Stimulated activated CD8-positive, alpha-beta memory T cell treated with anti-CD3 and anti-CD28 coated beads, Interleukin-15, amount 100 ng/mL, for 24 hours (primary cell): Measurements from ENCODE around the gene EIF3D.

ENCODE experiments used
- DNase-seq: peaks from one replicate; pipeline ENCODE4 v3.0.0-alpha.2; 2020; ENCODE audit warnings: low read depth

EIF3D gene

GRCh38 chr22:36506637-36507517 is 22.1 kb downstream of the EIF3D start, which contains the start of gene FOXRED2:
TSS of gene FOXRED2 (minus strand) at chr22:36507040. CDS start at chr22:36506422, 618 bp downstream.
- peak; percentile 83 for DNase-seq

- DNase-seq: no peak
These were observed 22.8 kb downstream of the EIF3D start for GRCh38 chr22:36505998-36506635.

GRCh38 chr22:36497910-36498665 is 30.9 kb downstream of the EIF3D start:
- no peak for DNase-seq

- no peak for DNase-seq
These were observed 35.3 kb downstream of the EIF3D start for GRCh38 chr22:36493690-36494110.

- no peak for DNase-seq
These were observed 36.9 kb downstream of the EIF3D start for GRCh38 chr22:36492109-36492508.

GRCh38 chr22:36491155-36491554 is 37.8 kb downstream of the EIF3D start:
- DNase-seq: no peak

- DNase-seq: no peak
These were observed 42.2 kb downstream of the EIF3D start for GRCh38 chr22:36486619-36487384.

- peak; percentile 94 for DNase-seq
These were observed 47.4 kb downstream of the EIF3D start, which contains the start of gene TXN2 for GRCh38 chr22:36481393-36482168. TSS of gene TXN2 (minus strand) at chr22:36481640. CDS start at chr22:36480837, 803 bp downstream.

GRCh38 chr22:36480941-36481392 is 48.0 kb downstream of the EIF3D start:
- no peak for DNase-seq

GRCh38 chr22:36478966-36479365 is 50.0 kb downstream of the EIF3D start:
- DNase-seq: no peak

- DNase-seq: no peak
These were observed 53.6 kb downstream of the EIF3D start for GRCh38 chr22:36475341-36475740.

GRCh38 chr22:36472689-36473088 is 56.3 kb downstream of the EIF3D start:
- DNase-seq: no peak

GRCh38 chr22:36471341-36471821 is 57.6 kb downstream of the EIF3D start:
- DNase-seq: no peak

- DNase-seq: no peak
These were observed 58.0 kb downstream of the EIF3D start for GRCh38 chr22:36470994-36471331.

GRCh38 chr22:36470162-36470993 is 58.6 kb downstream of the EIF3D start:
- DNase-seq: peak; percentile 41

GRCh38 chr22:36469094-36469710 is 59.8 kb downstream of the EIF3D start:
- no peak for DNase-seq

- DNase-seq: no peak
These were observed 61.0 kb downstream of the EIF3D start for GRCh38 chr22:36467946-36468345.

GRCh38 chr22:36467042-36467810 is 61.7 kb downstream of the EIF3D start:
- no peak for DNase-seq

- DNase-seq: no peak
These were observed 62.7 kb downstream of the EIF3D start for GRCh38 chr22:36466258-36466657.
